ENCODE results near the gene PRDM16. TPM values are rescaled to one million over a fixed set of nuclear protein-coding genes. Genes with fewer than 3 reads are reported as not detected.

PRDM16 gene
- total RNA-seq, 4 donors from 2014 or later: 0.19 to 1.6 (median 0.36) TPM

DNA sequence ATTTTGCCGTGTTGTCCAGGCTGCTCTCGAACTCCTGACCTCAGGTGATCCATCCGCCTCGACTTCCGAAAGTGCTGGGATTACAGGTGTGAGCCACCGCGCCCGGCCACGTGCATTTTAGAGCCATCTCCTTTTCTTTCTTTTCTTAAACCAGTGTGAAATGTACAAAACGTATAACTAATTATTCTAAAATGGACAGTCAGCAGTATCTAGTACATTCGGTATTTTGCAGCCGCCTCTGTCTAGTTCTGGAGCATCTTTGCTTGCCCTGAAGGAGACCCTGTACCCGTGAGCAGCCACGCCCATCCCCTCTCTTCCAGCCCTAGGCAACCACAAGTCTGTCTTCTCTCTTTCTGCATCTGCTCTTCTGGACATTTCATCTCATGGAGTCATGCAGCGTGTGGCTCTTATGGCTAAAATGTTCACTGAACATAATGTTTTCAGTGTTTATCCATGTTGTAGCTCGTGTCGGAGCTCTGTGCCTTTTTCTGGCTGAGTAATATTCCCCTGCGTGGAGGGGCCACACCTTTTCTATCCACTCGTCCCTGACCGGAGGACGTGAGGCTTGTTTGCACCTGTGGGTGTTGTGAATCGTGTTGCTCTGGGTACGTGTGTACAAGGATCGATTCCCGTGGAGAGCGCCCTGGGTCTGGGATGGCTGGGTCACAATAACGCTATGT lies 198.0 kb downstream of the PRDM16 start:
- Histone ChIP-seq H3K4me3 (no peak overlapping the region), H3K9me3 (no peaks in the 10 kb centered on the region), H3K36me3 (no peaks in the 10 kb centered on the region), H3K27me3 (peaks cover 74% of the 10 kb centered on the region), H3K4me1 (no peaks in the 10 kb centered on the region), H3K27ac (no peak overlapping the region)
- TF ChIP-seq POLR2AphosphoS5 (IDR thresholded peaks at IDR 0.05): no peak
- TF ChIP-seq, protein P1, sequence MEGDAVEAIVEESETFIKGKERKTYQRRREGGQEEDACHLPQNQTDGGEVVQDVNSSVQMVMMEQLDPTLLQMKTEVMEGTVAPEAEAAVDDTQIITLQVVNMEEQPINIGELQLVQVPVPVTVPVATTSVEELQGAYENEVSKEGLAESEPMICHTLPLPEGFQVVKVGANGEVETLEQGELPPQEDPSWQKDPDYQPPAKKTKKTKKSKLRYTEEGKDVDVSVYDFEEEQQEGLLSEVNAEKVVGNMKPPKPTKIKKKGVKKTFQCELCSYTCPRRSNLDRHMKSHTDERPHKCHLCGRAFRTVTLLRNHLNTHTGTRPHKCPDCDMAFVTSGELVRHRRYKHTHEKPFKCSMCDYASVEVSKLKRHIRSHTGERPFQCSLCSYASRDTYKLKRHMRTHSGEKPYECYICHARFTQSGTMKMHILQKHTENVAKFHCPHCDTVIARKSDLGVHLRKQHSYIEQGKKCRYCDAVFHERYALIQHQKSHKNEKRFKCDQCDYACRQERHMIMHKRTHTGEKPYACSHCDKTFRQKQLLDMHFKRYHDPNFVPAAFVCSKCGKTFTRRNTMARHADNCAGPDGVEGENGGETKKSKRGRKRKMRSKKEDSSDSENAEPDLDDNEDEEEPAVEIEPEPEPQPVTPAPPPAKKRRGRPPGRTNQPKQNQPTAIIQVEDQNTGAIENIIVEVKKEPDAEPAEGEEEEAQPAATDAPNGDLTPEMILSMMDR (IDR thresholded peaks at IDR 0.05): no peak
- DNase-seq (ENCODE audit: low spot score in 2 of 2): no peak
- 87% methylated on average over 27 of the region's 27 CpGs for WGBS

DNA sequence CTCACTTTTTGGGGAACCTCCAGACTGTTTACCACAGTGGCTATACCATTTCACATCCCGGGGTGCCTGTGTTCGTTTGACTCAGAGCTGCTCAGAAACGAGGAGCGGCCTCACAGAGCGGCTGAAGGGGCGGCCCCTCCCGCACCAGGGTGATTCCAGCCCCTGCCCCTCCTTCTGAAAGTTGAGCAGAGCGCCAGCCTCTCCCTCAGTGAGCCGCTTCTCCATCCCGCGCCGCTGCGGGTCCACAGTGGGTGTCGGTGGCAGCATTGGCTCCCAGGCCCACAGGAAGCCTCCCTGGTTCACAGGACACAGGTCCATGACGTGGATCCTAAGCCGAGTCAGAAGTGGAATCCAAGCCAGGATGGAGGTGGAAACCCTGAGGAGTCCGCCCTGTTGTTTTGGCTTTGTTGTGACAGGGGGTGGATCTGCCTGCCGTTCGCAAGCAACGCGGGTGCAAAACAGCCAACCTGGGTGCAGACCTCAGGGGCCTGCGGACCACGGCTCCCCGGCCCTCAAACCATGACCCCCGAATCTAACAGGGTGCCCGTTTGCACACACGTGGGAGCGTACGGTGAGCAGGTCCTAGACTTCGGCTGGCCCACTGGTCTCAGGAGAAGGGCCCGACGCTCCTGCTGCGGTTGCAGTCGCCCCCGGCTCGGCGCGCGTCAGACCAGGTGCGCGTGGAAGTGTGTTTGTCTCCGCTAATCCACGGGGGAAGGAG lies 198.7 kb downstream of the PRDM16 start:
- TF ChIP-seq POLR2AphosphoS5 (IDR thresholded peaks at IDR 0.05) (no peak), EP300 (IDR thresholded peaks at IDR 0.05) (no peak), POLR2A (IDR thresholded peaks at IDR 0.05) (no peak)
- TF ChIP-seq, protein P1 (IDR thresholded peaks at IDR 0.05): no peak
- Histone ChIP-seq H3K36me3 (no peaks in the 10 kb centered on the region), H3K9me3 (no peaks in the 10 kb centered on the region), H3K4me3 (no peak overlapping the region), H3K27me3 (peaks cover 74% of the 10 kb centered on the region), H3K4me1 (no peaks in the 10 kb centered on the region), H3K27ac (no peak overlapping the region)
- DNase-seq (ENCODE audit: low spot score in 2 of 2): no peak
- WGBS: 86% methylated on average over 33 of the region's 43 CpGs

DNA sequence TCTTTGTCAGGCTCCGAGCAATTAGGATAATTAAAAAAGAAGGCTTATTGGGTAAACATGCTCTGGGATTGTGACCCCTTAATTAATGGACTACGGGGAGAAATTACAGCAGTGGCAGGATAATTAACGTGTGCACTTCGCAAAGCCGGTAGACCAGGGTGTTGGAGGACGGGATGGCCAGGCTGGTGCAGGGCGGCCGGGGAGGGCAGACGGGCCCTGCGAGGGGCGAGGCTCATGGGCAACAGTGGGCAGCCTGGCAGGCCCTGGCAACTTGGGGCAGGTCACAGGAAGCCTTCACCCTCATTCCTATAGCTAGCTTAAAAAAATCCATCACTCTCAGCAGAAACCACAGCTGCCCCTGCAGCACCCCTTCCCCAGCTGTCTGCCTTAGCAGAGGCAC lies 199.3 kb downstream of the PRDM16 start:
- Histone ChIP-seq H3K4me1 (no peaks in the 10 kb centered on the region), H3K9me3 (no peaks in the 10 kb centered on the region), H3K36me3 (no peaks in the 10 kb centered on the region), H3K27ac (no peak overlapping the region), H3K4me3 (no peak overlapping the region), H3K27me3 (peaks cover 73% of the 10 kb centered on the region)
- WGBS: 65% methylated on average over 5 of the region's 11 CpGs
- TF ChIP-seq POLR2A (IDR thresholded peaks at IDR 0.05) (no peak), POLR2AphosphoS5 (IDR thresholded peaks at IDR 0.05) (no peak), EP300 (IDR thresholded peaks at IDR 0.05) (no peak)
- TF ChIP-seq, protein P1 (IDR thresholded peaks at IDR 0.05): no peak
- no peak for DNase-seq (ENCODE audit: low spot score in 2 of 2)

DNA sequence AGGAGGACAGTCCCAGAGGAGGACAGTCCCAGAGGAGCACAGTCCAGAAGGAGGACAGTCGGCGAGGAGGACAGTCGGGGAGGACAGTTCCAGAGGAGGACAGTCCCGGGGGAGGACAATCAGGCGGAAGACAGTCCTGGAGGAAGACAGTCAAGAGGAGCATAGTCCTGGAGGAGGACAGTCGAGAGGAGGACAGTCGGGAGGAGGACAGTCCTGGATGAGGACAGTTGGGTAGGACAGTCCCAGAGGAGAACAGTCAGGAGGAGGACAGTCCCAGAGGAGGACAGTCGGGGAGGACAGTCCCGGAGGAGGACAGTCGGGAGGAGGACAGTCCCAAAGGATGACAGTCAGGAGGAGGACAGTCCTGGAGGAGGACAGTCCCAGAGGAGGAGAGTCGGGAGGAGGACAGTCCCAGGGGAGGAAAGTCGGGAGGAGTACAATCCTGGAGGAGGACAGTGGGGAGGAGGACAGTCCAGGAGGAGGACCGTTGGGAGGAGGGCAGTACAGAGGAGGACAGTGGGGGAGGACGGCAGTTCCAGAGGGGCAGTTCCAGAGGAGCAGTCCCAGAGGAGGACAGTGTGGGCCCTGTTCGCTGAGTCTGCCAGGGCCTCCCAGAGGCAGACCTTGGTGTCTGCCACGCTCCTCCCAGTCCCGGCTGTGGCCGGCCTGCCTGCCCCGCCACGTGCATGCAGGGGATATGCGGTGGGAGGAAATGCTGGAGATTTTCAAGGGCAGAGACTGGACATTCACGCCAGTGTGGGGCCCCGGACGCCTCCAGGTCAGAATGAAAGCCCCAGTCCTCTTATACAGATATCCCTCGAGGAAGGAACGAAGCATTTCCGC lies 201.6 kb downstream of the PRDM16 start:
- peaks cover 56% of the 10 kb centered on the region for H3K27me3 ChIP-seq
- no peak overlapping the region for H3K27ac ChIP-seq
- WGBS: 66% methylated on average over 26 of the region's 27 CpGs
- DNase-seq (ENCODE audit: low spot score in 2 of 2): no peak
- H3K4me1 ChIP-seq: no peaks in the 10 kb centered on the region
- H3K36me3 ChIP-seq: no peaks in the 10 kb centered on the region
- TF ChIP-seq, protein P1 (IDR thresholded peaks at IDR 0.05): no peak
- H3K4me3 ChIP-seq: no peak overlapping the region
- no peaks in the 10 kb centered on the region for H3K9me3 ChIP-seq

DNA sequence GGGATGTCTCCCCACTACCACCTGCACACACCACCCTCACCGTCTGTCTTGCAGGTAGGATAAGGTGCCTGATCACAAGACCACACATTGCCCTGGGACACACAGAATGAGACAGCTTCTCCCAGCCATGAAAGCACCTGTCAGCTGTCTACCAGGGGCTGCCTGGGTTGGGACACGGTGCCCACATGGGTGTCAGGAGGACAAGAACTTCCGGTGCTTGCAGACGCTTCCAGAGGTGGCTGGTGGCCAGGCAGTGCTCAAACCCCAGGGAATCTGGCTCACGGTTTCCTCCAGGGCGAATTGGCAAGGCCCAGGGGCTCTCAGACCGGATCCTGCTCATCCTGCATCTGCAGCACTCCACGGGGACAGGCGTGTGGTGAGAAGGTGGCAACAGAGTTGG lies 202.9 kb downstream of the PRDM16 start:
- Histone ChIP-seq H3K9me3 (no peaks in the 10 kb centered on the region), H3K4me1 (no peaks in the 10 kb centered on the region), H3K4me3 (no peak overlapping the region), H3K27ac (no peak overlapping the region), H3K27me3 (peaks cover 62% of the 10 kb centered on the region), H3K36me3 (no peaks in the 10 kb centered on the region)
- TF ChIP-seq EP300 (IDR thresholded peaks at IDR 0.05) (no peak), POLR2A (IDR thresholded peaks at IDR 0.05) (no peak), POLR2AphosphoS5 (IDR thresholded peaks at IDR 0.05) (no peak)
- TF ChIP-seq, protein P1 (IDR thresholded peaks at IDR 0.05): no peak
- DNase-seq (ENCODE audit: low spot score in 2 of 2): no peak
- WGBS: 56% methylated on average over 8 of the region's 9 CpGs
